IMR-90 (cell line): ENCODE measurements around the gene SF3A1. TPM values are rescaled to one million over a fixed set of nuclear protein-coding genes. Genes with fewer than 3 reads are reported as not detected.

Source experiments
- ATAC-seq: fragments of 200-7000 bp; cut with Tn5 transposase; 2 replicates; pipeline ENCODE4 v1.9.1; 2020; ENCODE audit warnings: low read depth, mild to moderate bottlenecking, moderate library complexity
- BruUV-seq: library from RNA; stranded (reverse); fragments of 400-500 nt; replicated peaks from 2 replicates; lab custom pipeline; 2021; lab: Mats Ljungman, UMichigan
- CTCF ChIA-PET: fragments of 300-600 bp; formaldehyde crosslinking; extraction: SDS; loops from one replicate; lab custom pipeline; 2021; ENCODE audit warnings: antibody characterized with exemption; lab: Yijun Ruan, JAX
- POLR2A ChIA-PET: fragments of 300-600 bp; sonication (Branson Sonifier 250); formaldehyde crosslinking; loops from one replicate; lab custom pipeline; 2022; ENCODE audit warnings: antibody characterized with exemption; ENCODE audit not compliant: unreplicated experiment; lab: Charles Lee
- DNase-seq: peaks from one replicate; pipeline ENCODE4 v3.0.0; 2013
- H2AFZ ChIP-seq: replicated peaks from 2 replicates; pipeline ENCODE3; 2013; ENCODE audit warnings: low read length, mild to moderate bottlenecking; ENCODE audit not compliant: poor library complexity
- H2AK5ac ChIP-seq: 2 replicates; pipeline ENCODE4 v1.6.1; 2013; ENCODE audit warnings: low read depth, low read length, inconsistent platforms
- H2AK9ac ChIP-seq: replicated peaks from 2 replicates; pipeline ENCODE3; 2013; ENCODE audit warnings: mild to moderate bottlenecking, low read depth, low read length, moderate library complexity; ENCODE audit not compliant: poor library complexity
- H2BK120ac ChIP-seq: 2 replicates; pipeline ENCODE4 v1.6.1; 2013; ENCODE audit warnings: low read depth, low read length, inconsistent platforms
- H2BK15ac ChIP-seq: 3 replicates; pipeline ENCODE4 v1.6.1; 2013; ENCODE audit warnings: low read depth, low read length, inconsistent platforms
- H2BK20ac ChIP-seq: 2 replicates; pipeline ENCODE4 v1.6.1; 2013; ENCODE audit warnings: low read depth, mild to moderate bottlenecking, inconsistent platforms, low read length, moderate library complexity
- H2BK5ac ChIP-seq: 2 replicates; pipeline ENCODE4 v1.6.1; 2013; ENCODE audit warnings: mild to moderate bottlenecking, low read depth, low read length, inconsistent platforms; ENCODE audit not compliant: poor library complexity, severe bottlenecking
- H3K14ac ChIP-seq: replicated peaks from 2 replicates; pipeline ENCODE4 v1.6.1; 2013; ENCODE audit warnings: low read depth, low read length, inconsistent platforms
- H3K18ac ChIP-seq: 2 replicates; pipeline ENCODE4 v1.6.1; 2013; ENCODE audit warnings: low read depth, low read length, control low read depth
- H3K23ac ChIP-seq: 2 replicates; pipeline ENCODE4 v1.6.1; 2013; ENCODE audit warnings: low read depth, low read length, inconsistent platforms
- H3K27ac ChIP-seq: 2 replicates; pipeline ENCODE4 v1.5.1; 2013; ENCODE audit warnings: mild to moderate bottlenecking, control low read depth, low read length; ENCODE audit not compliant: insufficient read depth
- H3K27me3 ChIP-seq: 2 replicates; pipeline ENCODE4 v1.6.1; 2013; ENCODE audit warnings: low read length; ENCODE audit not compliant: control insufficient read depth, insufficient read depth
- H3K36me3 ChIP-seq: 2 replicates; pipeline ENCODE4 v1.6.1; 2013; ENCODE audit warnings: low read length, mixed read lengths; ENCODE audit not compliant: control insufficient read depth, insufficient read depth
- H3K4ac ChIP-seq: 2 replicates; pipeline ENCODE4 v1.6.1; 2013; ENCODE audit warnings: low read depth, low read length, inconsistent platforms
- H3K4me1 ChIP-seq: 2 replicates; pipeline ENCODE4 v1.6.1; 2013; ENCODE audit warnings: low read length, mixed read lengths; ENCODE audit not compliant: control insufficient read depth, insufficient read depth
- H3K4me2 ChIP-seq: 2 replicates; pipeline ENCODE4 v1.6.1; 2013; ENCODE audit warnings: low read depth, mild to moderate bottlenecking, control low read depth, low read length, moderate library complexity
- H3K4me3 ChIP-seq: 2 replicates; pipeline ENCODE4 v1.5.1; 2013; ENCODE audit warnings: low read depth, mild to moderate bottlenecking, control low read depth, low read length, moderate library complexity; ENCODE audit not compliant: insufficient read depth
- H3K56ac ChIP-seq: 2 replicates; pipeline ENCODE4 v1.6.1; 2013; ENCODE audit warnings: low read length, inconsistent platforms; ENCODE audit not compliant: insufficient read depth; ENCODE audit errors: extremely low read depth
- H3K79me1 ChIP-seq, 2 experiments: 2 replicates each; pipeline ENCODE4 v1.6.1; 2013; ENCODE audit warnings: low read length in 2 of 2, inconsistent platforms in 1 of 2, low read depth in 1 of 2
- H3K9ac ChIP-seq: 2 replicates; pipeline ENCODE4 v1.6.1; 2013; ENCODE audit warnings: low read depth, low read length, control low read depth
- H3K9me1 ChIP-seq: 2 replicates; pipeline ENCODE4 v1.6.1; 2013; ENCODE audit warnings: low read length, inconsistent platforms; ENCODE audit not compliant: insufficient read depth
- H3K9me3 ChIP-seq: 2 replicates; pipeline ENCODE4 v1.6.1; 2013; ENCODE audit warnings: low read length; ENCODE audit not compliant: control insufficient read depth, insufficient read depth
- H4K20me1 ChIP-seq: 2 replicates; pipeline ENCODE4 v1.6.1; 2013; ENCODE audit warnings: low read length, inconsistent platforms; ENCODE audit not compliant: insufficient read depth
- H4K5ac ChIP-seq: 2 replicates; pipeline ENCODE4 v1.6.1; 2013; ENCODE audit warnings: mild to moderate bottlenecking, low read depth, low read length, control low read depth
- H4K8ac ChIP-seq, 2 experiments: 2 replicates each; pipeline ENCODE4 v1.6.1; 2013; ENCODE audit warnings: low read depth in 2 of 2, low read length in 2 of 2, control low read depth in 1 of 2, inconsistent platforms in 1 of 2
- H4K91ac ChIP-seq: 2 replicates; pipeline ENCODE4 v1.6.1; 2013; ENCODE audit warnings: low read depth, low read length, inconsistent platforms; ENCODE audit not compliant: insufficient read depth
- BHLHE40 ChIP-seq: fragments of 150-350 bp; IDR thresholded peaks from 2 replicates; pipeline ENCODE4 v1.6.1; 2016; ENCODE audit warnings: mild to moderate bottlenecking, low read depth, low read length
- CHD1 ChIP-seq: IDR thresholded peaks from 2 replicates; pipeline ENCODE4 v1.6.1; 2012; ENCODE audit warnings: low read depth, low read length, improper control_type of control experiment
- FOS ChIP-seq: fragments of 150-350 bp; IDR thresholded peaks from 2 replicates; pipeline ENCODE4 v1.6.1; 2016; ENCODE audit warnings: low read depth, low read length
- MAFK ChIP-seq: IDR thresholded peaks from 2 replicates; pipeline ENCODE4 v1.6.1; 2012; ENCODE audit warnings: low read depth, low read length, improper control_type of control experiment
- MAZ ChIP-seq: IDR thresholded peaks from 2 replicates; pipeline ENCODE4 v1.6.1; 2012; ENCODE audit warnings: low read depth, mild to moderate bottlenecking, low read length, improper control_type of control experiment, moderate library complexity, borderline replicate concordance
- MXI1 ChIP-seq: IDR thresholded peaks from 2 replicates; pipeline ENCODE4 v1.6.1; 2012; ENCODE audit warnings: low read depth, mild to moderate bottlenecking, low read length, moderate library complexity, borderline replicate concordance
- RAD21 ChIP-seq: IDR thresholded peaks from 2 replicates; pipeline ENCODE4 v1.6.1; 2012; ENCODE audit warnings: low read length, improper control_type of control experiment
- RFX5 ChIP-seq: IDR thresholded peaks from 2 replicates; pipeline ENCODE4 v1.8.0; 2012; ENCODE audit warnings: low read depth, mild to moderate bottlenecking, low read length, moderate library complexity
- WGBS, 2 experiments: methylation state at CpG; one replicate each; pipeline versions ENCODE4 v1.1.5 to v1.1.7; 2013; ENCODE audit warnings: missing lambda C conversion rate in 2 of 2; ENCODE audit not compliant: insufficient read length in 1 of 2; ENCODE audit errors: extremely low coverage in 2 of 2; 5-methylcytosine and 5-hydroxymethylcytosine counted together
- dilution Hi-C: fragments of 300-500 bp; cut with HindIII; formaldehyde crosslinking; loops from one replicate; pipeline ENCODE4 v1.14.3; 2018; ENCODE audit warnings: low sequenced_read_pairs; ENCODE audit not compliant: unreplicated experiment
- in situ Hi-C: fragments of 300-500 bp; cut with MboI; formaldehyde crosslinking; loops from 3 replicates; pipeline ENCODE4 v1.14.3; 2019; ENCODE audit warnings: low sequenced_read_pairs, inconsistent platforms, mixed read lengths
- intact Hi-C: fragments of 100-400 bp; cut with micrococcal nuclease; formaldehyde crosslinking; loops from 2 replicates; pipeline ENCODE4 v1.10.0; 2022
- polyA plus RNA-seq, 3 experiments: library from polyadenylated mRNA; depleted of rRNA; stranded (reverse); fragments of >200 nt; gene quantifications; 2 replicates each; pipeline ENCODE4 v1.2.3, GENCODE V29; 2012; ENCODE audit warnings: low replicate concordance in 1 of 3
- total RNA-seq: library from RNA; depleted of rRNA; stranded (reverse); fragments of >200 nt; gene quantifications from 2 replicates; pipeline ENCODE4 v1.2.3, GENCODE V29; 2012
- TF ChIP-seq, protein P1 (sequence below): fragments of 150-350 bp; IDR thresholded peaks from 2 replicates; pipeline ENCODE4 v1.6.1; 2016; ENCODE audit warnings: low read depth, mild to moderate bottlenecking, low read length, moderate library complexity, borderline replicate concordance
- TF ChIP-seq, protein P2 (sequence below): conservative IDR thresholded peaks from 2 replicates; pipeline ENCODE4 v1.5.1; 2012; ENCODE audit warnings: mild to moderate bottlenecking, low read depth, low read length, improper control_type of control experiment
- TF ChIP-seq, protein P3 (sequence below): fragments of 150-350 bp; IDR thresholded peaks from 2 replicates; pipeline ENCODE4 v1.6.1; 2017; ENCODE audit warnings: mild to moderate bottlenecking, antibody characterized with exemption, low read length, low read depth

SF3A1 gene
- total and polyA plus RNA-seq, 2 of the 4 experiments (the other 2 are of a cell fraction) = 36.9 to 67.2 TPM

DNA sequence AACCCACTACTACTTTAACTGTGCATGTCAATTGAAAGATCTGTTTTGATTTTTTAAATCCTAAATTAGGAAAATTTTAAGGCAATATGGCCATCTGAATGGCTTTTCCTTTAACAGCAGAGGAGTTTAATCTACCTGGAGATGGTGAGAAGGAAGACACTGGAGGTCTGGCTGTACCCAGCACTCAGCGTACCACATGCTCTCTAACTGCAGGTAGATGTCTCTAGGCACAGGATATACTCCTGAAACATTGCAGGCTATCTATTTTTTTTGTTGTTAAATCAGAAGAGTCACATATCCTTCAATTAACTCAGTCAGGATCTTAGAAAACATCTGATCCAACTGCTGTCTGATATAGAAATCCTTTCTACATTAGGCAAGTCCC is 50.1 kb downstream of the SF3A1 start:
- intact Hi-C loops (no loop called here), in situ Hi-C loops (no loop called here), dilution Hi-C loops (no loop called here)
- Histone ChIP-seq H3K4ac (no peak overlapping the region), H3K18ac (no peak overlapping the region), H4K20me1 (peaks cover 73% of the 10 kb centered on the region), H3K36me3 (peaks cover 20% of the 10 kb centered on the region), H2BK5ac (no peak overlapping the region), H3K9me3 (no peaks in the 10 kb centered on the region), H4K5ac (no peak overlapping the region), H3K4me3 (no peak overlapping the region), H3K9me1 (peaks cover 47% of the 10 kb centered on the region), H2BK20ac (no peak overlapping the region), H2AFZ (no peak overlapping the region), H4K8ac (no peak overlapping the region), H2BK15ac (no peak overlapping the region), H3K27me3 (no peaks in the 10 kb centered on the region), H3K79me1 (peaks cover 59 to 93% of the 10 kb centered on the region in 2 experiments), H2AK5ac (no peak overlapping the region), H4K91ac (no peak overlapping the region), H3K23ac (no peak overlapping the region), H2BK120ac (no peak overlapping the region), H2AK9ac (no peak overlapping the region), H3K9ac (no peak overlapping the region), H3K27ac (no peak overlapping the region), H3K4me2 (no peak overlapping the region), H3K56ac (no peak overlapping the region), H3K4me1 (peaks cover 38% of the 10 kb centered on the region), H3K14ac (no peak overlapping the region)
- ATAC-seq (no peak), DNase-seq (no peak)
- CTCF ChIA-PET = no interaction called here
- TF ChIP-seq, protein P1, sequence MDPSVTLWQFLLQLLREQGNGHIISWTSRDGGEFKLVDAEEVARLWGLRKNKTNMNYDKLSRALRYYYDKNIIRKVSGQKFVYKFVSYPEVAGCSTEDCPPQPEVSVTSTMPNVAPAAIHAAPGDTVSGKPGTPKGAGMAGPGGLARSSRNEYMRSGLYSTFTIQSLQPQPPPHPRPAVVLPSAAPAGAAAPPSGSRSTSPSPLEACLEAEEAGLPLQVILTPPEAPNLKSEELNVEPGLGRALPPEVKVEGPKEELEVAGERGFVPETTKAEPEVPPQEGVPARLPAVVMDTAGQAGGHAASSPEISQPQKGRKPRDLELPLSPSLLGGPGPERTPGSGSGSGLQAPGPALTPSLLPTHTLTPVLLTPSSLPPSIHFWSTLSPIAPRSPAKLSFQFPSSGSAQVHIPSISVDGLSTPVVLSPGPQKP = no peak
- no peak for TF ChIP-seq RAD21
- no peak for TF ChIP-seq MXI1
- TF ChIP-seq, protein P2, sequence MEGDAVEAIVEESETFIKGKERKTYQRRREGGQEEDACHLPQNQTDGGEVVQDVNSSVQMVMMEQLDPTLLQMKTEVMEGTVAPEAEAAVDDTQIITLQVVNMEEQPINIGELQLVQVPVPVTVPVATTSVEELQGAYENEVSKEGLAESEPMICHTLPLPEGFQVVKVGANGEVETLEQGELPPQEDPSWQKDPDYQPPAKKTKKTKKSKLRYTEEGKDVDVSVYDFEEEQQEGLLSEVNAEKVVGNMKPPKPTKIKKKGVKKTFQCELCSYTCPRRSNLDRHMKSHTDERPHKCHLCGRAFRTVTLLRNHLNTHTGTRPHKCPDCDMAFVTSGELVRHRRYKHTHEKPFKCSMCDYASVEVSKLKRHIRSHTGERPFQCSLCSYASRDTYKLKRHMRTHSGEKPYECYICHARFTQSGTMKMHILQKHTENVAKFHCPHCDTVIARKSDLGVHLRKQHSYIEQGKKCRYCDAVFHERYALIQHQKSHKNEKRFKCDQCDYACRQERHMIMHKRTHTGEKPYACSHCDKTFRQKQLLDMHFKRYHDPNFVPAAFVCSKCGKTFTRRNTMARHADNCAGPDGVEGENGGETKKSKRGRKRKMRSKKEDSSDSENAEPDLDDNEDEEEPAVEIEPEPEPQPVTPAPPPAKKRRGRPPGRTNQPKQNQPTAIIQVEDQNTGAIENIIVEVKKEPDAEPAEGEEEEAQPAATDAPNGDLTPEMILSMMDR = no peak
- TF ChIP-seq CHD1 = no peak
- TF ChIP-seq RFX5 = no peak
- TF ChIP-seq, protein P3, sequence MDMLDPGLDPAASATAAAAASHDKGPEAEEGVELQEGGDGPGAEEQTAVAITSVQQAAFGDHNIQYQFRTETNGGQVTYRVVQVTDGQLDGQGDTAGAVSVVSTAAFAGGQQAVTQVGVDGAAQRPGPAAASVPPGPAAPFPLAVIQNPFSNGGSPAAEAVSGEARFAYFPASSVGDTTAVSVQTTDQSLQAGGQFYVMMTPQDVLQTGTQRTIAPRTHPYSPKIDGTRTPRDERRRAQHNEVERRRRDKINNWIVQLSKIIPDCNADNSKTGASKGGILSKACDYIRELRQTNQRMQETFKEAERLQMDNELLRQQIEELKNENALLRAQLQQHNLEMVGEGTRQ = no peak
- no peak for TF ChIP-seq MAFK
- no peak for TF ChIP-seq FOS
- no peak for TF ChIP-seq BHLHE40
- TF ChIP-seq MAZ = no peak
- no TSS peak for BruUV-seq
- POLR2A ChIA-PET = no interaction called here
- WGBS, 2 experiments = no CpG with 5 or more reads among the region's 1 CpG
